KMS-11 (cell line): ENCODE results near the gene IFIT3.

Source experiments
- H2AFZ ChIP-seq: fragments of 200-600 bp; sonication (generic); 2 replicates; pipeline ENCODE4 v1.6.1; 2016; ENCODE audit warnings: antibody characterized with exemption, mixed run types, low read depth
- H3K27ac ChIP-seq: fragments of 200-600 bp; sonication (generic); 2 replicates; pipeline ENCODE4 v1.6.1; 2016; ENCODE audit warnings: mild to moderate bottlenecking, mixed run types
- H3K27me3 ChIP-seq: fragments of 200-600 bp; sonication (generic); 2 replicates; pipeline ENCODE4 v1.6.1; 2017; ENCODE audit warnings: mild to moderate bottlenecking, low read depth, mixed run types, moderate library complexity; ENCODE audit not compliant: insufficient read depth
- H3K36me3 ChIP-seq: fragments of 200-600 bp; sonication (generic); 2 replicates; pipeline ENCODE4 v1.6.1; 2017; ENCODE audit warnings: mild to moderate bottlenecking, mixed run types; ENCODE audit not compliant: insufficient read depth
- H3K4me1 ChIP-seq: fragments of 200-600 bp; sonication (generic); 2 replicates; pipeline ENCODE4 v1.6.1; 2016; ENCODE audit warnings: mild to moderate bottlenecking, low read depth, mixed run types; ENCODE audit not compliant: poor library complexity, severe bottlenecking
- H3K4me2 ChIP-seq: fragments of 200-600 bp; sonication (generic); 2 replicates; pipeline ENCODE4 v1.7.0; 2016; ENCODE audit warnings: mild to moderate bottlenecking, mixed run types
- H3K4me3 ChIP-seq: fragments of 200-600 bp; sonication (generic); IDR thresholded peaks from 2 replicates; pipeline ENCODE4 v1.6.1; 2017; ENCODE audit warnings: low read depth, low read length, mixed read lengths; ENCODE audit not compliant: insufficient read depth
- H3K79me2 ChIP-seq: fragments of 200-600 bp; sonication (generic); 2 replicates; pipeline ENCODE4 v1.6.1; 2016; ENCODE audit warnings: low read depth, mixed run types; ENCODE audit not compliant: insufficient read depth
- H3K9ac ChIP-seq: fragments of 200-600 bp; sonication (generic); 2 replicates; pipeline ENCODE4 v1.6.1; 2016; ENCODE audit warnings: mild to moderate bottlenecking, mixed run types
- H4K20me1 ChIP-seq: fragments of 200-600 bp; sonication (generic); 2 replicates; pipeline ENCODE4 v1.6.1; 2016; ENCODE audit warnings: mild to moderate bottlenecking, mixed run types; ENCODE audit not compliant: insufficient read depth
- CTCF ChIP-seq: fragments of 200-600 bp; sonication (generic); conservative IDR thresholded peaks from 2 replicates; pipeline ENCODE4 v1.6.1; 2017; ENCODE audit warnings: low read depth, mild to moderate bottlenecking, antibody characterized with exemption, low read length, moderate library complexity, mixed read lengths

IFIT3 gene

DNA sequence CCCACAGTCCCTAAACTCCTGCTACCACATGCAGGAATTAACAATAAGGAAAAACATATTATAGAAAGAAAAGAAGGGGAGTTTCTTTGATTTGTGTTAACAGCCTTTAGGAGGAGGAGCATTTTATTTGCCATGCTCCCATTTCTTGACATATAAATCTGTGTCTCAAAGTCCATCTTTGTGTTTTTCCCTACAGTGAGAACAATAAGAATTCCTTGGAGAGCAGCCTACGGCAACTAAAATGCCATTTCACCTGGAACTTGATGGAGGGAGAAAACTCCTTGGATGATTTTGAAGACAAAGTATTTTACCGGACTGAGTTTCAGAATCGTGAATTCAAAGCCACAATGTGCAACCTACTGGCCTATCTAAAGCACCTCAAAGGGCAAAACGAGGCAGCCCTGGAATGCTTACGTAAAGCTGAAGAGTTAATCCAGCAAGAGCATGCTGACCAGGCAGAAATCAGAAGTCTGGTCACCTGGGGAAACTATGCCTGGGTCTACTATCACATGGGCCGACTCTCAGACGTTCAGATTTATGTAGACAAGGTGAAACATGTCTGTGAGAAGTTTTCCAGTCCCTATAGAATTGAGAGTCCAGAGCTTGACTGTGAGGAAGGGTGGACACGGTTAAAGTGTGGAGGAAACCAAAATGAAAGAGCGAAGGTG lies 21.9 kb upstream of the IFIT3 start:
- H3K27ac ChIP-seq: no peak overlapping the region
- no peaks in the 10 kb centered on the region for H3K79me2 ChIP-seq
- H3K36me3 ChIP-seq: no peaks in the 10 kb centered on the region
- H4K20me1 ChIP-seq: no peaks in the 10 kb centered on the region
- peaks cover 20% of the 10 kb centered on the region for H3K4me1 ChIP-seq
- TF ChIP-seq CTCF: no peak
- no peak overlapping the region for H3K9ac ChIP-seq
- no peaks in the 10 kb centered on the region for H3K27me3 ChIP-seq
- H3K4me2 ChIP-seq: no peak overlapping the region
- H2AFZ ChIP-seq: no peak overlapping the region
- H3K4me3 ChIP-seq: no peak overlapping the region

GRCh38 chr10:89306434-89307268 lies 21.1 kb upstream of the IFIT3 start:
- Histone ChIP-seq H2AFZ (no peak overlapping the region), H3K9ac (no peak overlapping the region), H4K20me1 (no peaks in the 10 kb centered on the region), H3K36me3 (no peaks in the 10 kb centered on the region), H3K79me2 (no peaks in the 10 kb centered on the region), H3K4me2 (no peak overlapping the region), H3K27ac (no peak overlapping the region), H3K27me3 (no peaks in the 10 kb centered on the region), H3K4me3 (no peak overlapping the region), H3K4me1 (peaks cover 13% of the 10 kb centered on the region)
- TF ChIP-seq CTCF: no peak

- no peak overlapping the region for H3K4me2 ChIP-seq
- no peak overlapping the region for H3K9ac ChIP-seq
- H3K4me1 ChIP-seq: peaks cover 7% of the 10 kb centered on the region
- H3K27ac ChIP-seq: no peak overlapping the region
- no peaks in the 10 kb centered on the region for H3K27me3 ChIP-seq
- no peak overlapping the region for H2AFZ ChIP-seq
- H4K20me1 ChIP-seq: no peaks in the 10 kb centered on the region
- no peaks in the 10 kb centered on the region for H3K79me2 ChIP-seq
- H3K36me3 ChIP-seq: no peaks in the 10 kb centered on the region
- no peak for TF ChIP-seq CTCF
- no peak overlapping the region for H3K4me3 ChIP-seq
Observed at GRCh38 chr10:89307269-89307577, 20.6 kb upstream of the IFIT3 start.

- Histone ChIP-seq H3K4me3 (no peak overlapping the region), H3K79me2 (no peaks in the 10 kb centered on the region), H3K9ac (no peak overlapping the region), H3K27me3 (no peaks in the 10 kb centered on the region), H3K36me3 (no peaks in the 10 kb centered on the region), H4K20me1 (no peaks in the 10 kb centered on the region), H3K27ac (no peak overlapping the region), H3K4me1 (no peaks in the 10 kb centered on the region), H2AFZ (no peak overlapping the region), H3K4me2 (no peak overlapping the region)
- TF ChIP-seq CTCF: no peak
Observed at GRCh38 chr10:89308266-89308665, 19.5 kb upstream of the IFIT3 start.
